Fibroblast of lung (primary cell): ENCODE measurements around the gene NT5C3B. TPM values are rescaled to one million over a fixed set of nuclear protein-coding genes. Genes with fewer than 3 reads are reported as not detected.
"Not testable (repeated sequence)": the region's sequence is repeated elsewhere in the genome, so short reads cannot be mapped to it uniquely, and the experiment has no call there.

Experiments
- DNase-seq, 2 donors: peaks; one replicate each; pipeline versions ENCODE4 v3.0.0 to v3.0.0-alpha.2; 2010; ENCODE audit warnings: low read depth in 2 of 2
- H2AFZ ChIP-seq: 2 replicates; pipeline ENCODE4 v1.5.1; 2012; ENCODE audit warnings: low read length, control low read depth, inconsistent platforms
- H3K27ac ChIP-seq: 2 replicates; pipeline ENCODE4 v1.5.1; 2011; ENCODE audit warnings: low read length, control low read depth; ENCODE audit not compliant: insufficient read depth
- H3K27me3 ChIP-seq: 2 replicates; pipeline ENCODE4 v1.5.1; 2011; ENCODE audit warnings: mild to moderate bottlenecking, low read length; ENCODE audit not compliant: control insufficient read depth, insufficient read depth
- H3K36me3 ChIP-seq: 2 replicates; pipeline ENCODE4 v1.5.1; 2011; ENCODE audit warnings: low read length; ENCODE audit not compliant: control insufficient read depth, insufficient read depth
- H3K4me1 ChIP-seq: 2 replicates; pipeline ENCODE4 v1.5.1; 2011; ENCODE audit warnings: low read length; ENCODE audit not compliant: control insufficient read depth, insufficient read depth; ENCODE audit errors: extremely low read depth
- H3K4me2 ChIP-seq: 2 replicates; pipeline ENCODE4 v1.5.1; 2011; ENCODE audit warnings: low read length, control low read depth; ENCODE audit not compliant: insufficient read depth; ENCODE audit errors: extremely low read depth
- H3K4me3 ChIP-seq, 4 experiments: fragments of 200-600 bp in 1 of 4; sonication (generic) in 1 of 4; replicated peaks in 1 of 4; 2 replicates each; pipeline ENCODE4 v1.5.1; 2011 to 2016; ENCODE audit warnings: low read length in 4 of 4, low read depth in 3 of 4, mild to moderate bottlenecking in 3 of 4, control low read depth in 2 of 4, inconsistent platforms in 1 of 4, mixed read lengths in 1 of 4; ENCODE audit not compliant: insufficient read depth in 1 of 4; ENCODE audit errors: control extremely low read depth in 1 of 4
- H3K79me2 ChIP-seq: 2 replicates; pipeline ENCODE4 v1.5.1; 2012; ENCODE audit warnings: mild to moderate bottlenecking, low read length, inconsistent platforms; ENCODE audit not compliant: control insufficient read depth, insufficient read depth
- H3K9ac ChIP-seq: 2 replicates; pipeline ENCODE4 v1.5.1; 2011; ENCODE audit warnings: mild to moderate bottlenecking, low read length, control low read depth; ENCODE audit not compliant: insufficient read depth
- H3K9me3 ChIP-seq: 2 replicates; pipeline ENCODE4 v1.5.1; 2012; ENCODE audit warnings: low read depth, low read length; ENCODE audit not compliant: control insufficient read depth, insufficient read depth
- H4K20me1 ChIP-seq: 2 replicates; pipeline ENCODE4 v1.5.1; 2011; ENCODE audit warnings: low read length; ENCODE audit not compliant: control insufficient read depth, insufficient read depth; ENCODE audit errors: extremely low read depth
- EZH2 ChIP-seq: IDR thresholded peaks from 2 replicates; pipeline ENCODE4 v1.5.1; 2012; ENCODE audit warnings: low read length, control low read depth, mild to moderate bottlenecking; ENCODE audit errors: missing control alignments
- polyA plus RNA-seq, 2 donors: library from polyadenylated mRNA; depleted of rRNA in 1 of 2; stranded (reverse) in 1 of 2; unstranded in 1 of 2; fragments of >200 nt; gene quantifications; 2 replicates each; pipeline ENCODE4 v1.2.1, GENCODE V29; 2011 to 2012; ENCODE audit warnings: missing spikeins in 1 of 2
- total RNA-seq: library from RNA; depleted of rRNA; stranded (reverse); fragments of >200 nt; gene quantifications from 2 replicates; pipeline ENCODE4 v1.2.1, GENCODE V29; 2014
- TF ChIP-seq, protein P1 (sequence below), 2 donors: IDR thresholded peaks in 1 of 2; conservative IDR thresholded peaks in 1 of 2; 1 replicate in 1 of 2; 2 replicates in 1 of 2; pipeline ENCODE4 v1.5.1; 2011 to 2012; ENCODE audit warnings: low read length in 2 of 2, control low read depth in 1 of 2, inconsistent platforms in 1 of 2, low read depth in 1 of 2, mild to moderate bottlenecking in 1 of 2

The NT5C3B gene
- total and polyA plus RNA-seq, 2 donors (not counting 1 experiment from before 2014, with no cell fraction given) = 61.9 to 83.5 TPM

GRCh38 chr17:41848788-41849187 is 12.8 kb upstream of the NT5C3B start:
- H3K79me2 ChIP-seq = peaks cover 4% of the 10 kb centered on the region

GRCh38 chr17:41844971-41845370 is 8.9 kb upstream of the NT5C3B start:
- DNase-seq = peak in 1 of 2 donors; percentile 76
- peaks cover 2% of the 10 kb centered on the region for H3K36me3 ChIP-seq
- no peaks in the 10 kb centered on the region for H4K20me1 ChIP-seq
- H3K9ac ChIP-seq = no peak overlapping the region
- H3K4me1 ChIP-seq = no peaks in the 10 kb centered on the region
- H3K4me3 ChIP-seq = no peak overlapping the region
- no peaks in the 10 kb centered on the region for H3K9me3 ChIP-seq
- H3K79me2 ChIP-seq = peaks cover 2% of the 10 kb centered on the region
- no peak overlapping the region for H3K4me2 ChIP-seq
- no peak overlapping the region for H2AFZ ChIP-seq
- H3K27me3 ChIP-seq = no peaks in the 10 kb centered on the region
- TF ChIP-seq, protein P1, sequence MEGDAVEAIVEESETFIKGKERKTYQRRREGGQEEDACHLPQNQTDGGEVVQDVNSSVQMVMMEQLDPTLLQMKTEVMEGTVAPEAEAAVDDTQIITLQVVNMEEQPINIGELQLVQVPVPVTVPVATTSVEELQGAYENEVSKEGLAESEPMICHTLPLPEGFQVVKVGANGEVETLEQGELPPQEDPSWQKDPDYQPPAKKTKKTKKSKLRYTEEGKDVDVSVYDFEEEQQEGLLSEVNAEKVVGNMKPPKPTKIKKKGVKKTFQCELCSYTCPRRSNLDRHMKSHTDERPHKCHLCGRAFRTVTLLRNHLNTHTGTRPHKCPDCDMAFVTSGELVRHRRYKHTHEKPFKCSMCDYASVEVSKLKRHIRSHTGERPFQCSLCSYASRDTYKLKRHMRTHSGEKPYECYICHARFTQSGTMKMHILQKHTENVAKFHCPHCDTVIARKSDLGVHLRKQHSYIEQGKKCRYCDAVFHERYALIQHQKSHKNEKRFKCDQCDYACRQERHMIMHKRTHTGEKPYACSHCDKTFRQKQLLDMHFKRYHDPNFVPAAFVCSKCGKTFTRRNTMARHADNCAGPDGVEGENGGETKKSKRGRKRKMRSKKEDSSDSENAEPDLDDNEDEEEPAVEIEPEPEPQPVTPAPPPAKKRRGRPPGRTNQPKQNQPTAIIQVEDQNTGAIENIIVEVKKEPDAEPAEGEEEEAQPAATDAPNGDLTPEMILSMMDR (conservative IDR thresholded peaks at IDR 0.05 in 1 of 2, IDR thresholded peaks at IDR 0.05 in 1 of 2; ENCODE audit: low read depth in 1 of 2, low read length in 2 of 2) = no peak
- no peak for TF ChIP-seq EZH2
- no peak overlapping the region for H3K27ac ChIP-seq

More at GRCh38 chr17:41848788-41849187, 12.8 kb upstream of the NT5C3B start:
- Histone ChIP-seq H3K36me3 (peaks cover 3% of the 10 kb centered on the region), H3K4me2 (no peak overlapping the region), H4K20me1 (no peaks in the 10 kb centered on the region), H3K9me3 (no peaks in the 10 kb centered on the region), H3K9ac (no peak overlapping the region), H3K27me3 (no peaks in the 10 kb centered on the region), H3K4me3 (no peak overlapping the region), H3K4me1 (no peaks in the 10 kb centered on the region), H3K27ac (no peak overlapping the region), H2AFZ (no peak overlapping the region)
- TF ChIP-seq, protein P1 (conservative IDR thresholded peaks at IDR 0.05 in 1 of 2, IDR thresholded peaks at IDR 0.05 in 1 of 2; ENCODE audit: low read depth in 1 of 2, low read length in 2 of 2) = no peak
- peak in 1 of 2 donors; percentile 46 for DNase-seq

- DNase-seq, H3K27me3 ChIP-seq, H3K4me2 ChIP-seq, H3K9me3 ChIP-seq, H3K36me3 ChIP-seq, H3K27ac ChIP-seq, H3K4me3 ChIP-seq, H4K20me1 ChIP-seq, H3K9ac ChIP-seq, H3K79me2 ChIP-seq, H3K4me1 ChIP-seq, H2AFZ ChIP-seq: not testable (repeated sequence)
Measured at GRCh38 chr17:41840781-41841180, 4.7 kb upstream of the NT5C3B start.

GRCh38 chr17:41839448-41839847 is 3.4 kb upstream of the NT5C3B start:
- H3K79me2 ChIP-seq, H3K4me3 ChIP-seq, DNase-seq, H3K9ac ChIP-seq, H3K27me3 ChIP-seq, H3K4me2 ChIP-seq, H2AFZ ChIP-seq, H3K36me3 ChIP-seq, H3K9me3 ChIP-seq, H4K20me1 ChIP-seq, H3K27ac ChIP-seq, H3K4me1 ChIP-seq: not testable (repeated sequence)
